Measurements from ENCODE around the gene SLC16A9. TPM values are rescaled to one million over a fixed set of nuclear protein-coding genes. Genes with fewer than 3 reads are reported as not detected.

Gene SLC16A9
- total RNA-seq, 2 donors from 2014 or later = 22.9 to 42.3 TPM

- ATAC-seq = no peak
- intact Hi-C loops (cut with DNase I, micrococcal nuclease) = no loop called here
Observed at GRCh38 chr10:59618666-59619065, 91.0 kb downstream of the SLC16A9 start.

GRCh38 chr10:59617996-59618395, 91.7 kb downstream of the SLC16A9 start:
- intact Hi-C loops (cut with DNase I, micrococcal nuclease) = no loop called here
- DNase-seq (no peak), ATAC-seq (no peak)

More at GRCh38 chr10:59618666-59619065, 91.0 kb downstream of the SLC16A9 start:
- DNase-seq = no peak

DNA sequence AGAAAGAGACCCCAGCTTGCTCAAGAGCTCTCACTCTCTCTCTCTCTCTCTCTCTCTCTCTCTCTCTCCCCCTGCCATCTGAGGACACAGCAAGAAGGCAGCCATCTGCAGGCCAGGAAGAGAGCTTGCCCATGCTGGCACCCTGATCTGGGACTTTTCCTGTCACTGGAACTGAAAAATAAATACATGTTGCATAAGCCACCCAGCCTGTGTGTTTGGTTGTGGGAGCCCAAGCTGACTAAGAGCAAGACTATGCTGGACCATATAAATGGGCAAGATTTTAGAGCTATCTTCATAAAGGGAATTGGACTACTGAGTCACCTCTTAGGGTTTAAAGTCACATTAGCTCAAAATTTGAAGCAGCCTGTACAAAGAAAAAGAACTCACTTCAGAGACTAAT, 98.6 kb downstream of the SLC16A9 start:
- intact Hi-C loops (cut with DNase I, micrococcal nuclease) = no loop called here
- DNase-seq = no peak
- no peak for ATAC-seq

DNA sequence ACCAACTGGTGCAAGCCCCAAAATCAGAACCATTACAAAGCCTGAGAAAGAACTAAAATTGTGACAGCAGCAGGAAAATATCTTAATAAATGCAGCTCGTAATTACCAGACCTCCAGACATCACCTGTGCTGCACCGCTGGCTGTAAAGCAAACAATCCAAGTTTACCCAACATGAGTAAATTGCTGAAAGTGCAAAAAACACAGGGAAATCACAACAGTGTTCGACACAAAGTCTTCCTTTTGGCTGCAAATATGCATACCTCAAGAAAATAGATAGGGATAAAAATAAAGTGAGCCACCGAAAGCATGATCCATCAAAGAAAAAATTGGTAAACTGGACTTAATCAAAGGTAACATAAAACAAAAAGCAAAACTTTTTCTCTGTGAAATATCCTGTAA, 101.7 kb downstream of the SLC16A9 start:
- DNase-seq (no peak), ATAC-seq (peak; percentile 13)
- intact Hi-C loops (cut with DNase I, micrococcal nuclease) = no loop called here

- intact Hi-C loops (cut with DNase I, micrococcal nuclease) = no loop called here
- DNase-seq = no peak
- ATAC-seq = no peak
Observed at GRCh38 chr10:59606551-59606961, 103.1 kb downstream of the SLC16A9 start.

- DNase-seq (no peak), ATAC-seq (no peak)
- intact Hi-C loops (cut with DNase I, micrococcal nuclease) = no loop called here
Observed at GRCh38 chr10:59601985-59602384, 107.7 kb downstream of the SLC16A9 start.

Other genes starting within 250 kb of the SLC16A9 start
- gene MRLN, start 43.6 kb upstream of the SLC16A9 start, total RNA-seq = not detected
- 10 to 100 TPM; 54.9 to 60.7 TPM for gene CCDC6, start 196.7 kb upstream of the SLC16A9 start, total RNA-seq